OCI-LY7 (cell line): ENCODE results near the gene RARB. TPM values are rescaled to one million over a fixed set of nuclear protein-coding genes. Genes with fewer than 3 reads are reported as not detected.

ENCODE experiments used
- BruUV-seq: library from RNA; stranded (reverse); fragments of 400-500 nt; replicated peaks from 2 replicates; lab custom pipeline; 2021; lab: Mats Ljungman, UMichigan
- CTCF ChIA-PET: fragments of 300-600 bp; sonication (Branson Sonifier 250); formaldehyde crosslinking; loops from one replicate; lab custom pipeline; 2022; ENCODE audit warnings: antibody characterized with exemption; ENCODE audit not compliant: unreplicated experiment; lab: Charles Lee
- POLR2A ChIA-PET: fragments of 300-600 bp; sonication (Branson Sonifier 250); formaldehyde crosslinking; loops from one replicate; lab custom pipeline; 2022; ENCODE audit warnings: antibody characterized with exemption; lab: Charles Lee
- DNase-seq: peaks from one replicate; pipeline ENCODE4 v3.0.0-alpha.2; 2015; ENCODE audit warnings: low spot score
- H2AFZ ChIP-seq: fragments of 200-600 bp; sonication (generic), shearing (Covaris generic); 2 replicates; pipeline ENCODE4 v1.6.1; 2014; ENCODE audit warnings: mild to moderate bottlenecking, antibody characterized with exemption, low read length, moderate library complexity
- H3K27ac ChIP-seq: fragments of 200-600 bp; sonication (generic); 2 replicates; pipeline ENCODE4 v1.5.1; 2014; ENCODE audit warnings: mixed run types, low read depth, mild to moderate bottlenecking, moderate library complexity, low read length, inconsistent platforms; ENCODE audit not compliant: poor library complexity, severe bottlenecking
- H3K36me3 ChIP-seq: fragments of 200-600 bp; sonication (generic); 2 replicates; pipeline ENCODE4 v1.6.1; 2014; ENCODE audit warnings: mild to moderate bottlenecking, antibody characterized with exemption, low read length, moderate library complexity, mixed read lengths; ENCODE audit not compliant: insufficient read depth
- H3K4me1 ChIP-seq: fragments of 200-600 bp; sonication (generic); 2 replicates; pipeline ENCODE4 v1.5.1; 2014; ENCODE audit warnings: mild to moderate bottlenecking, low read length; ENCODE audit not compliant: insufficient read depth, poor library complexity, severe bottlenecking
- H3K4me2 ChIP-seq: fragments of 200-600 bp; sonication (generic); 2 replicates; pipeline ENCODE4 v1.6.1; 2014; ENCODE audit warnings: mild to moderate bottlenecking, low read length
- H3K4me3 ChIP-seq: fragments of 200-600 bp; sonication (generic); 2 replicates; pipeline ENCODE4 v1.5.1; 2014; ENCODE audit warnings: mild to moderate bottlenecking, low read depth, low read length; ENCODE audit not compliant: poor library complexity, severe bottlenecking
- H3K79me2 ChIP-seq: fragments of 200-600 bp; sonication (generic); 2 replicates; pipeline ENCODE4 v1.6.1; 2016; ENCODE audit warnings: low read depth, mild to moderate bottlenecking, low read length, moderate library complexity, mixed read lengths; ENCODE audit not compliant: insufficient read depth
- H3K9me2 ChIP-seq: fragments of 200-600 bp; sonication (generic); 2 replicates; pipeline ENCODE4 v1.6.1; 2016; ENCODE audit warnings: mild to moderate bottlenecking, low read length, mixed read lengths; ENCODE audit not compliant: insufficient read depth
- H3K9me3 ChIP-seq: fragments of 200-600 bp; sonication (generic); 2 replicates; pipeline ENCODE4 v1.6.1; 2014; ENCODE audit warnings: mild to moderate bottlenecking, mixed run types, low read length, mixed read lengths
- H4K20me1 ChIP-seq: fragments of 200-600 bp; sonication (generic); 2 replicates; pipeline ENCODE4 v1.6.1; 2014; ENCODE audit warnings: mild to moderate bottlenecking, antibody characterized with exemption, low read length, moderate library complexity, mixed read lengths; ENCODE audit not compliant: insufficient read depth
- EZH2phosphoT487 ChIP-seq: fragments of 200-600 bp; sonication (generic); IDR thresholded peaks from 2 replicates; pipeline ENCODE4 v1.6.1; 2018; ENCODE audit warnings: low read depth, borderline replicate concordance, mild to moderate bottlenecking, mixed run types, antibody characterized with exemption, low read length, moderate library complexity, mixed read lengths
- intact Hi-C: fragments of 100-400 bp; cut with micrococcal nuclease; formaldehyde crosslinking; loops from one replicate; pipeline ENCODE4 v1.10.0; 2022; ENCODE audit not compliant: unreplicated experiment
- total RNA-seq, 2 experiments: library from RNA; depleted of rRNA in 1 of 2; stranded (reverse); fragments of >200 nt in 1 of 2; shearing (Covaris generic) in 1 of 2; gene quantifications; 2 replicates each; pipeline ENCODE4 v1.2.3, GENCODE V29; 2014 to 2022
- TF ChIP-seq, protein P1 (sequence below): fragments of 200-600 bp; sonication (generic); conservative IDR thresholded peaks from 2 replicates; pipeline ENCODE4 v1.5.1; 2014; ENCODE audit warnings: mild to moderate bottlenecking, antibody characterized with exemption, low read length, moderate library complexity, mixed read lengths

The RARB gene
- total RNA-seq, 2 experiments from 2014 or later: not detected

DNA sequence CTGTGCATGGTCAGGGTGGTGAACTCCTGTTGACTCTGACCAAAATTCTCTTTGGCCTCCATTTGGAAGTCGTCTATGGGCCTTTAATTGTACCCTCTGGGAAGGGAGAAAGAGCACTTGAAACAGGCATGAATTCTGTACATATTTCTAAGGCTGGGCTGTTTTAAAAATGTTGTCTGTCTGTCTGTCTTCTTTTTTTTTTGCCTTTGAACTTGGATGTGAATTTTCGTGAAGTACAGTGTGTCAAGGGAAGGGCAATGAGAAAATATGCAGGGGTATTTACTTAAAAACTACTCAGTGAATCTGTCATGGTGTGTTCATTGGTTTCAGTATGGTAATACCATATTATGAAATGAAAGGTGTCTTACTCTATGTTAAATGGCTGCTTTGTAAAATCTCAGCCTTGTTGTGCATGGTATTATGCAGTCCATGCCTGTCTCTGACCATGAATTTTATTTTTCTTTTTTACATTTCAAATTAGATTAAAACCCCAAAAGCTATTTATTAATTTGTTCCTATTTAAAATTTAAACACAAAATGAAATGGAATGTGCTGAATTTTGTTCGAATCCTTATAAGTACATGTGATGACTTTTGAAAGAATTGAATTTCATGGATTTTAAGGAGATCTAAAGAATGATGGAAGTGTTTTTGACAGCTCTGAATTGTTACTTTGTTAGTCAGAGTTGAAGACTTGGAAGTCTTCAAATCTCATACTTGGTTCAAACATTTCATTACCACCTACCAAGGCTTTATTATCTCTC is 51.1 kb downstream of the RARB start:
- no peaks in the 10 kb centered on the region for H3K36me3 ChIP-seq
- H3K27ac ChIP-seq: no peak overlapping the region
- H3K4me1 ChIP-seq: no peaks in the 10 kb centered on the region
- no peaks in the 10 kb centered on the region for H3K9me2 ChIP-seq
- no peak for DNase-seq
- POLR2A ChIA-PET: interaction anchor here (0.6 to 0.9 kb wide), 3 partner anchors 10 to 873 kb away, joined by 3 read pairs; no protein-coding TSS in a partner anchor
- intact Hi-C loops: no loop called here
- no peak overlapping the region for H3K4me3 ChIP-seq
- H3K9me3 ChIP-seq: no peaks in the 10 kb centered on the region
- no peaks in the 10 kb centered on the region for H3K79me2 ChIP-seq
- TF ChIP-seq, protein P1, sequence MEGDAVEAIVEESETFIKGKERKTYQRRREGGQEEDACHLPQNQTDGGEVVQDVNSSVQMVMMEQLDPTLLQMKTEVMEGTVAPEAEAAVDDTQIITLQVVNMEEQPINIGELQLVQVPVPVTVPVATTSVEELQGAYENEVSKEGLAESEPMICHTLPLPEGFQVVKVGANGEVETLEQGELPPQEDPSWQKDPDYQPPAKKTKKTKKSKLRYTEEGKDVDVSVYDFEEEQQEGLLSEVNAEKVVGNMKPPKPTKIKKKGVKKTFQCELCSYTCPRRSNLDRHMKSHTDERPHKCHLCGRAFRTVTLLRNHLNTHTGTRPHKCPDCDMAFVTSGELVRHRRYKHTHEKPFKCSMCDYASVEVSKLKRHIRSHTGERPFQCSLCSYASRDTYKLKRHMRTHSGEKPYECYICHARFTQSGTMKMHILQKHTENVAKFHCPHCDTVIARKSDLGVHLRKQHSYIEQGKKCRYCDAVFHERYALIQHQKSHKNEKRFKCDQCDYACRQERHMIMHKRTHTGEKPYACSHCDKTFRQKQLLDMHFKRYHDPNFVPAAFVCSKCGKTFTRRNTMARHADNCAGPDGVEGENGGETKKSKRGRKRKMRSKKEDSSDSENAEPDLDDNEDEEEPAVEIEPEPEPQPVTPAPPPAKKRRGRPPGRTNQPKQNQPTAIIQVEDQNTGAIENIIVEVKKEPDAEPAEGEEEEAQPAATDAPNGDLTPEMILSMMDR: no peak
- TF ChIP-seq EZH2phosphoT487: no peak
- no peak overlapping the region for H2AFZ ChIP-seq
- no peaks in the 10 kb centered on the region for H4K20me1 ChIP-seq
- no TSS peak for BruUV-seq
- no peak overlapping the region for H3K4me2 ChIP-seq
- CTCF ChIA-PET: no interaction called here

- H3K4me1 ChIP-seq: no peaks in the 10 kb centered on the region
- intact Hi-C loops: no loop called here
- H3K27ac ChIP-seq: no peak overlapping the region
- no TSS peak for BruUV-seq
- H3K4me2 ChIP-seq: no peak overlapping the region
- POLR2A ChIA-PET: no interaction called here
- no peaks in the 10 kb centered on the region for H3K36me3 ChIP-seq
- H2AFZ ChIP-seq: no peak overlapping the region
- H3K9me2 ChIP-seq: no peaks in the 10 kb centered on the region
- H4K20me1 ChIP-seq: no peaks in the 10 kb centered on the region
- H3K4me3 ChIP-seq: no peak overlapping the region
- no peaks in the 10 kb centered on the region for H3K79me2 ChIP-seq
- CTCF ChIA-PET: no interaction called here
- DNase-seq: no peak
- no peaks in the 10 kb centered on the region for H3K9me3 ChIP-seq
- TF ChIP-seq EZH2phosphoT487: no peak
- TF ChIP-seq, protein P1: no peak
Observed at GRCh38 chr3:25479727-25480010, 51.6 kb downstream of the RARB start.

- no peaks in the 10 kb centered on the region for H3K36me3 ChIP-seq
Observed at GRCh38 chr3:25480811-25481210, 52.7 kb downstream of the RARB start.

More at GRCh38 chr3:25480811-25481210, 52.7 kb downstream of the RARB start:
- no TSS peak for BruUV-seq
- Histone ChIP-seq H4K20me1 (no peaks in the 10 kb centered on the region), H3K9me3 (no peaks in the 10 kb centered on the region), H3K4me2 (no peak overlapping the region), H3K9me2 (no peaks in the 10 kb centered on the region), H3K27ac (no peak overlapping the region), H3K79me2 (no peaks in the 10 kb centered on the region), H3K4me1 (no peaks in the 10 kb centered on the region), H3K4me3 (no peak overlapping the region), H2AFZ (no peak overlapping the region)
- intact Hi-C loops: no loop called here
- ChIA-PET CTCF (no interaction called here), POLR2A (interaction anchor here (0.6 to 1.7 kb wide), 2 partner anchors 9 to 77 kb away, joined by 3 to 4 read pairs; no protein-coding TSS in a partner anchor)
- TF ChIP-seq EZH2phosphoT487: no peak
- TF ChIP-seq, protein P1: no peak
- no peak for DNase-seq
